ENCODE data around the gene CXCR1.

- TF ChIP-seq CTCF (IDR thresholded peaks at IDR 0.05) (no peak), EZH2 (IDR thresholded peaks at IDR 0.05; ENCODE audit: borderline replicate concordance, insufficient read depth, low read depth, low read length, poor library complexity, severe bottlenecking) (no peak)
These were observed 30.2 kb upstream of the CXCR1 start for GRCh38 chr2:218196974-218197373.
